GM19193 (cell line): ENCODE results near the gene DDX51.

ENCODE experiments used
- POLR2A ChIP-seq: IDR thresholded peaks from 4 replicates; pipeline ENCODE4 v1.6.1; 2011; ENCODE audit not compliant: insufficient read depth, insufficient read length; ENCODE audit errors: extremely low read depth

The DDX51 gene

DNA sequence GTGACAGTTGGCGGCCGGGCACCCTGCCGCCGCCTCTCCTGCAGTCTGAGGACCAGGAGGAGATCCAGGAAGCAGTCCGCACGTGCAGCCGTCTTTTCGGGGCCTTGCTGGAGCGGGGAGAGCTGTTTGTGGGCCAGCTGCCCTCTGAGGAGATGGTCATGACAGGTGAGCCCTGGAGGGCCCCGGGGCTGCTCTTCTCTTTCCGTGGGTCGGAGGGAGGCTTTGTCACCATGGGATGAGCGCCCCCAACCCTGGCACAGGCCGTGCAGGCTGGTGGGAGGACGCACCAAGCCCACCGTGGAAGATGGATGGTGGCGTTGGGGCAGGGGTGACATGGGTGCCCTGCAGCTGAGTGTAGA, 670 bp upstream of the DDX51 start:
- no peak for TF ChIP-seq POLR2A

DNA sequence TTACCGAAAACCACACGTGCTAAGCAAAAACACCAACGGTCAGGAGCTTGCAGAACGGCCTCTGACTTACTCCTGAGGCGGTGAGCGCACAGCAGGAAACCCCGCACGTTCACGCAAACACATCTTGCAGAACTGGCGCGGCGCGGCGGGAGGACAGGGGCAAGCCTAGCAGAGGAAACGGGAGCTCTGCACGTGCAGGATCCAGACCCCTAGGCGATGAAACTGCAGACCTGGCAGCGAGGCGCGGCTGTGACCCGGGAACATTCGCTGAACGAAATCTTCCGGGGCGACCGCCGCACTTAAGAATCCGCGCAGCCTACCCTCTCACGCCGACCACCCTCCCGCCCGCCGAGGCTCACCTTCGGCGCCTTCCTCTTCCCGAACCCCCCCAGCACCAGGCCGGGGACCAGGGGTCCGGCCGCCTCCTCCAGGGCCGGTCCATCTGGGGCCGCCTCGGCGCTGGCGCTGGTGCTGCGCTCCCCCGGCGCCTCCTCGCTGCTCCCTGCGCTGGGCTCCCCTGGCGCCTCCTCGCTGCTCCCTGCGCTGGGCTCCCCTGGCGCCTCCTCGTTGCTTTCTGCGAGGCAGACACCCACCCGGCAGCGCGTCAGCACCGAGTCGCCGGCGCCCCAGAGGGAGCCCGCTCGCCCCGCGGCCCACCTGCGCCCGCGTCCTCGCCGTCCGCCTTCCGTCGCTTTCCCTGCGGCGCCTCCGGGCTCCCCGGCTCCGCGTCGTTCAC, 615 bp downstream of the DDX51 start:
- TF ChIP-seq POLR2A, result no peak

- TF ChIP-seq POLR2A, result no peak
Measured at GRCh38 chr12:132142679-132143335, 1.3 kb downstream of the DDX51 start.

- no peak for TF ChIP-seq POLR2A
Measured at GRCh38 chr12:132141976-132142678, 2.0 kb downstream of the DDX51 start.

DNA sequence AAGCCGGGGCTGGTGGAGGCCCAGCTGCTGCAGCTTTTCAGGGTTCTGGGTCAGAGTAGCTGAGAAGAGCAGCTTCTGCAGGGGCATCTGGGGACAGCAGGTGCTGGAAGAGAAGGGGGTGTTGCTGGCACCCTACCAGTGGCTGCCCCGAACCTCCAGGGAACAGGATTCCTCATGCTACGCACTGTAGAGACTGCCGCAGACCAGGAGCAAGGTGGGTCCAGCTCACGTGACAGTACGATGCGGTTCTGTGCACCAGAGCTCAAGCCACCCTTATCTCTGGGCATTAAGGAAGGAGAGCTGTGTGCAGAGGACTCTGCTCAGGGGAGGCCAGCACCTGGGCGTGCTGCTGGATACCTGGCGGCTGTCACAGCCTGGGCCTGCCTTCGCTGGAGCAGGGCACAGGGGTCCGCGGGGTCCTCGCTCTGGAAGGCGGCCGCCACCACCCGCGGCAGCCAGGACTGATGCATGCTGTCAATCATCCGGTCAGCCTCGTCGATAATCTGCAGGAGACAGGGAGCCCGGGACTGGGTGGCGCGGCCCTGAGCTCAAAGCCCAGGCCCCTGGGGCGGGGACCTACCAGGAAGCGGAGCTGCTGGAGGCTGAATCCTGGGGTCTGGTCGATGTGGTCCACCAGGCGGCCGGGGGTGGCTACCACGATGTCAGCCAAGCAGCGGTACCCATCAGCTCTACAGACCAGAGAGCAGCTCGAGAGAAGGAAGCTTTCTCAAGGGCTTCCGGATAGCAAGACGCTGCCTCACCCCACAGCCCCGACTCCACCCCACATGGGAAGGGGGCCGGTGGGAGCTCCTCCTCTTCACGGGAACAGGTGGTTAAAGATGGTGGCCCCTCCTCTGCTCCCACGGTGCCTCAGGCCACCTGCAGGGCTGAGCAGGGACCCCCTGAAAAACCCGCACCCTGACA, 2.9 kb downstream of the DDX51 start:
- no peak for TF ChIP-seq POLR2A

DNA sequence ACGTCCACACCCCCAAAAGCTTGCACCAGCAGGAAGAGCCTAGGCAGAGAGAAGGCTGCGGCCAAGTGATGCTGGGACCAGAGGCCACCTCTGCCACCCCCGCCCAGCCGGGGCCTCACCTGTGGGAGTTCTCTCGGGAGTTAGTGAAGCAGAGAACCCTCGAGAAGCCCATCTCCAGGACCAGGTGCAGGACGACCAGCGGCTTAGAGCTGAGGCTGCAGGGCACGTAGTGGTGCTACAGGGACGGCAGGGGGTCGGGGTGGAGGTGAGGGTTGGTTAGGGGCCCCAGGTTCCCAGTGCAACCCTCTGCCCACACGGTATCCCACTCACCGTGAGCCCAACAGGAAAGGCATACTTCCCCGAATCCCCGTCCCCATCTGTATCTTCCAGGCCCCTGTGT, 3.6 kb downstream of the DDX51 start:
- no peak for TF ChIP-seq POLR2A

DNA sequence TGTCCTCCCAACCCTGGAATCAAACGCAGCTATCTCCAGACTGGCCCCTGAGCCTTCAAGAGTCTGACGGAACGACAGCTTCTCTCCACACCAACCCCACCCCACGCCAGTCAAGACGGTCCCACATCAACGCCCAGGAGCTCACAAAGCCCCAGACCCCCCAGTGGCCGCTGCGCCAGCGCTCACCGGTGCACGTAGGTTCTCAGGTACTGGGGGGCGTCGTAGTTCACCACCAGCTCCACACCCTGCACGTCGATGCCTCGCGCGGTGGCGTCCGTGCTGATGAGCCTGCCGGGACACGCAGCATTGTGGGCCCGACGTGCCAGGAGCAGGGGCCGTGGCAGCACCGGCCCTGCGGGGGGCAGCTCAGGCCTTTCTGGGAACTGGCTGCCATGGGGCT, 4.2 kb downstream of the DDX51 start:
- no peak for TF ChIP-seq POLR2A

DNA sequence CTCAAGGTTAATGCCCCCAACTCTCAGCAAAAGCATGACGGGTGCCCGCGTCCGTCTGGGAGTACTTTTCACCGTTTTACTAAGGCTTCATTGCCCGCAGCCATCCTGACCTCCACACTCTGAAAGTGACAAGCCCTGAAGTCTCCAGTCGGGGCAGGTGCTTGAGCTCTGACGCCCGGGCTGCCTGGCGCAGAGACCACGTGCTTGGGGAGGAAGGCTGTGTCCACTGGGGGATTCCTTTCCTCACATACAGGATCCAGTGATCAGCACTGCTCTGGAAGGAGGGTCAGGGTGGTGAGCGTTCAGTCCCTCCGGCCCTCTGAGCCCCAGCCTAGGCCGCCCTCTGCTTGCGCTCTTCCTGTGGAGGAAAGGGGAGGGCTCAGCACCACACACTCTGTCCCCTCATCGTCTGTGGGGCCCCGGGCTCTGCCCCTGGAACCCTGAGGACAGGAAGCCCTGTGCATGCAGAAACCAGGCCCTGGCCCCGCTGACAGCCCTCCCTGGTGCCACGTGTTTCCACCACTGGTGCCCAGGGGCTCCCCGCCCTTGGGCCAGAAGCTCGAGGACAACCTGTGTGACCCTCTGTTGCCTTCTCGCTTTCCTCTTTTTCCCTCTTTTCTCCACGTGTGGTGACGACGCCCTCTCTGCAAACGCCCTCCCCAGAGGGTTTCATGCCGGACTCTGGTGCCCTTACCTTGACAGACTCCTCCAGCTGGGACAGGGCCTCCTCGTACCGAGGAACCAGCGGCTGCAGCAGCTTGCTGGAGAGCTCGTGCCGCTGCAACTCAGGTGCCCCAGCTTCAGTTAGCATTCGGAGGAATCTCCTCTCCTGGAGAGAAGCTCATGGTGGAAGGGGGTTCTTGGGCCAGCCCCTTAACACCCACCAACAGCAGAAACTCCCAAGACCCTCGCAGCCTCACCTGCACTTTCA, 4.9 kb downstream of the DDX51 start:
- no peak for TF ChIP-seq POLR2A

- TF ChIP-seq POLR2A, result no peak
Measured at GRCh38 chr12:132137483-132138125, 6.5 kb downstream of the DDX51 start.

DNA sequence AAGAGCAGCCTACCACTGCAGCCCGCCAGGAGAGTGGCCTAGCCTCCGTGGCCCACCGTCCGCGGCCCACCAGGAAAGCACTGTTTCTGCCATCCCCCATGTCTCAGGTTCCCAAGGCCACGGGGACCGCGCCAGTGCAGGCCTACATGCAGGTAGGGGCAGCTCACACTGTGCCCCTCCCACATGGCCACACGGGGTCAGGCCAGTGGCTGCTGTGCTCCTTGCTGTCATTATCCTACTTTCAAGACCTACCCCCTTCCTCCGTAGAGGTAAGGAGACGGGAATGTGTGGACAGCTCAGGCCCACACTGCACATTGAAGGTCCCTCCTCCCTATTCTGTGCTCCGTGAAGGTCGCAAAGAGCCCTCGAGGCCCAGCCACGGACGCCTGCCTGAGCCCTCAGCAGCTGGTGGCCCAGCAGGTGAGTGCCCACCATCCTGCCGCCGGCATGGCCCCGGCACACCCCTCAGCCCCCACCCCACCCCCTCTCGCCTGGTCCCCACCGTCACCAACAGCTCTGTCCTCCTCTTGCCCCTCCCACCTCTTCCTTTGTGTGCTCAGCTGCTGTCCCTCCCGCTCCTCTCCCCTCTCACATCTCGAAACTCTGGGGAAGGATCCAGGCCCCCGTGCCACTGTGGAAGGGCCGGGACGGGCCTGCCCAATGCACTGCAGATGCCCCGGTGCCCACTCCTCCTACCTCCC, 10.0 kb downstream of the DDX51 start:
- no peak for TF ChIP-seq POLR2A

- TF ChIP-seq POLR2A, result no peak
Measured at GRCh38 chr12:132132609-132133430, 11.3 kb downstream of the DDX51 start.

- no peak for TF ChIP-seq POLR2A
Measured at GRCh38 chr12:132131952-132132351, 12.2 kb downstream of the DDX51 start.
